ENCODE data around the gene MORN1. TPM values are rescaled to one million over a fixed set of nuclear protein-coding genes. Genes with fewer than 3 reads are reported as not detected.

Gene MORN1
- total RNA-seq, 1 donor from 2014 or later: 4.5 TPM

DNA sequence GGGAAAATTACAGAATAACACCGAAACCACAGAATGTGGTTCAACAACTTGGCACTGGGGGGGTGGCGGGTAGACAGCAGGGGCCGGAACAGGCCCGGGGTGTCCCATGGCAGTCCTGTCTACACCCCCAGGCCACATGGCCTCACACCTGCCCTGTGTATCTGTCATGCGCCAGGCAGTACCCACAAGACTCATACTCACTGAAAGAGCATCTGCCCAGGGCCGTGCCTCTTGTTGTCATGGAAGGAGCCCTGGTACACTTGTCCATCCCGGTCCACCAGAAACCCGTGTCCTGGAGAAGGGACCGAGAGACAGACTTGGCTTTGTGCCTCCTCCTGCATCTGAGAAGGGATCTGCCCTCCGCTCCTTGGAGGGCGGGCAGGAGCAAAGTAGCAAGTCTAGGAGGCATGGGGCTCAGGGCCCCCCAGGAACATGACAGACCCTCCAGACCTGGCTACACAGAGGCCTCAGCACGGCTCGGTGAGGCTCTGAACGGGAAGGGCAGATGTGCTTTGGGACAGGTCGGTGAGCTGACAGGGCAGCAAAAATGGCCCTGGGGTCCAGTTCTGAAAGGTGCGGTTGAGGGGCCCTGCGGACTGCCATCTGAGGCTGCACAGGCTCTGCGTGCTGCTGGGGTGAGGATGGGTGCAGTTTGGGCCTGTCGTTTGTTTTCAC, 5.6 kb downstream of the MORN1 start:
- H3K4me3 ChIP-seq: no peak overlapping the region
- TF ChIP-seq, protein P1, sequence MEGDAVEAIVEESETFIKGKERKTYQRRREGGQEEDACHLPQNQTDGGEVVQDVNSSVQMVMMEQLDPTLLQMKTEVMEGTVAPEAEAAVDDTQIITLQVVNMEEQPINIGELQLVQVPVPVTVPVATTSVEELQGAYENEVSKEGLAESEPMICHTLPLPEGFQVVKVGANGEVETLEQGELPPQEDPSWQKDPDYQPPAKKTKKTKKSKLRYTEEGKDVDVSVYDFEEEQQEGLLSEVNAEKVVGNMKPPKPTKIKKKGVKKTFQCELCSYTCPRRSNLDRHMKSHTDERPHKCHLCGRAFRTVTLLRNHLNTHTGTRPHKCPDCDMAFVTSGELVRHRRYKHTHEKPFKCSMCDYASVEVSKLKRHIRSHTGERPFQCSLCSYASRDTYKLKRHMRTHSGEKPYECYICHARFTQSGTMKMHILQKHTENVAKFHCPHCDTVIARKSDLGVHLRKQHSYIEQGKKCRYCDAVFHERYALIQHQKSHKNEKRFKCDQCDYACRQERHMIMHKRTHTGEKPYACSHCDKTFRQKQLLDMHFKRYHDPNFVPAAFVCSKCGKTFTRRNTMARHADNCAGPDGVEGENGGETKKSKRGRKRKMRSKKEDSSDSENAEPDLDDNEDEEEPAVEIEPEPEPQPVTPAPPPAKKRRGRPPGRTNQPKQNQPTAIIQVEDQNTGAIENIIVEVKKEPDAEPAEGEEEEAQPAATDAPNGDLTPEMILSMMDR (IDR thresholded peaks at IDR 0.05; ENCODE audit: borderline replicate concordance): no peak
- no peak for DNase-seq
- H3K36me3 ChIP-seq: no peaks in the 10 kb centered on the region
- peaks cover 19% of the 10 kb centered on the region for H3K4me1 ChIP-seq
- no peaks in the 10 kb centered on the region for H3K9me3 ChIP-seq (replicated peaks)
- no peaks in the 10 kb centered on the region for H3K27me3 ChIP-seq (ENCODE audit: low read depth)
- H3K27ac ChIP-seq (replicated peaks): no peak overlapping the region
- intact Hi-C loops (cut with micrococcal nuclease): no loop called here

DNA sequence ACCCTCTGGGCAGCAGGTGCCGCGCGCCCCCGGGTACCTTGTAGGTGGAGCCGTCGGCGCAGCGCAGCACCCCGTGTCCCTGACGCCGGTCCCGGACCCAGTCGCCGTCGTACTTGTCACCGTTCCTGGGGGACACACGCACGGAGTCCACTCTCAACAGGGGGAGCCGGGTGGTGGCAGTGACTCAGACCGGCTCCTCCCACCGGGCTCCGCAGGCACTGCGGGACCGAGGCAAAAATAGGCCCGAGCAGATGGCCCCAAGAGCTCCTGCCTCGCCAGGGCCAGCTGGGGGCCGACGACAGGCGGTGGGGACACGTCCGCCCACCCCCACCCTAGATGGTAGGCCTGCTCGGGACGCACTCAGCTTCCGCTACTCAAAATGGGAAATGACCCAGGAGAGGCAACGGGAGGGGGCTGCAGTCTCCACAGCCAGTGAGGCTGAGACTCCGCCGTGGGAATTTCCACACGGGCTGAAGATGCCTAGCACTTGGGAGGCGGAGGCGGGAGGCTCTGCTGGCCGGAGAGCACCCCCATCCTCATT, 6.3 kb downstream of the MORN1 start:
- Histone ChIP-seq H3K27ac (replicated peaks) (no peak overlapping the region), H3K4me1 (peaks cover 13% of the 10 kb centered on the region), H3K27me3 (ENCODE audit: low read depth) (no peaks in the 10 kb centered on the region), H3K36me3 (no peaks in the 10 kb centered on the region), H3K4me3 (no peak overlapping the region), H3K9me3 (replicated peaks) (no peaks in the 10 kb centered on the region)
- TF ChIP-seq, protein P1 (IDR thresholded peaks at IDR 0.05; ENCODE audit: borderline replicate concordance): no peak
- DNase-seq: no peak
- intact Hi-C loops (cut with micrococcal nuclease): loop anchor here (5.0 kb wide), 1 partner anchor 188 kb away; no protein-coding TSS in a partner anchor

DNA sequence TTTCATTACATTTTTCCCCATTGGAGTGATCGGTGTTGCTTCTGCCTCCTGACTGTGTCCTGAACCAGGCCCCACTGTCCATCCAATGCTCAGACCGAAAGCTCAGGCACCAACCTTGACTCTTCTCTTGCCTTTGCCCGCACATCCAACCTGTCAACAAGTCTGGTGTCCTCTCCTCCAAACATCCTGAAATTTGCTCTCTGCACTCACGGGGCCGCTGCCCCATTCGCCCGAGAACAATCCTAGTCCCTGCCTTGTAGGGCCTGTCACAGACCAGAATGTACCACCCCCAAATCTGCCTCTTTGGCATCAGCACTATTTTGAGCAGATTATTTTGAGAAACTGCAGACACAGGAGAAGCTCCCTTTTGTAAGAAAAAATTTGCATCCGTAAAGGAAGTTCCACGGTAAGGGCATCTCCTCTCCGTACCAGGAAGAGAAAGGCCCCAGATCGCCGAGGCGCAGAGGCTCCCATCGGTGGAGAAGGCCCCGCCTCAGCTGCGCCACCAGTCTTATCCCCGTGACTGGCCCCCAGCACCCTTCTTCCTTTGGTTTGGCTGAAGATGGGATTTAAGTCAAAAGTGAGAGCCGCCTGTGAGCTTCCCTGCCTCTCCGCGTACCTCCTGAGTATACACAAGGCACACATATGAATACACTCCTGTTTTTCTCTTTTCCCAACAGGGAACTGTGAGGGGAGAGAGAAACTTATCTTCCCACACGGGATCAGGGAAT, 7.1 kb downstream of the MORN1 start:
- intact Hi-C loops (cut with micrococcal nuclease): loop anchor here (5.0 kb wide), 1 partner anchor 187 kb away; no protein-coding TSS in a partner anchor

DNA sequence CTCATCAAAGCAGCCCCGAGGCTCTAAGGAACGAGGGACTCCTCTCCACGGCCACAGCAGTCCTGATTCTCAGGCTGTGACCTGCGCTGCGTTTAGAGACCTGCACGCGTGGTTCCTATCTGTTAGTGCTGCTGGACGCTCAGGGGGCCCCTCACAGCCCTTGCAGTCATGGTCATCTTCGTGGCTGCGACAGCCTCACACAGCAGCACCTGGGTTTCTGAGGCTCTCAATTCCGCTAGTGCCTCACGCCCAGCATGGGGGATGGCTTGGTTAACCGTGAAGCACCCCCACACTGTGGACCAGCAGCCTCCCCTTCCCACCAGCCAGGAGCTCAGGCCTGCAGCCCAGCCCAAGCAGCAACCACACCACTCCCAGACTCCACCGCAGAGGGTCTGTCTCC, 7.8 kb downstream of the MORN1 start:
- H3K27me3 ChIP-seq (ENCODE audit: low read depth): no peaks in the 10 kb centered on the region
- no peak overlapping the region for H3K27ac ChIP-seq (replicated peaks)
- H3K9me3 ChIP-seq (replicated peaks): no peaks in the 10 kb centered on the region
- TF ChIP-seq, protein P1 (IDR thresholded peaks at IDR 0.05; ENCODE audit: borderline replicate concordance): no peak
- H3K4me1 ChIP-seq: peaks cover 13% of the 10 kb centered on the region
- no peak overlapping the region for H3K4me3 ChIP-seq
- intact Hi-C loops (cut with micrococcal nuclease): loop anchor here (5.0 kb wide), 1 partner anchor 186 kb away; no protein-coding TSS in a partner anchor
- no peaks in the 10 kb centered on the region for H3K36me3 ChIP-seq
- no peak for DNase-seq

More for the DNA sequence above, 7.1 kb downstream of the MORN1 start:
- Histone ChIP-seq H3K9me3 (replicated peaks) (no peaks in the 10 kb centered on the region), H3K27ac (replicated peaks) (no peak overlapping the region), H3K36me3 (no peaks in the 10 kb centered on the region), H3K4me1 (peaks cover 13% of the 10 kb centered on the region), H3K4me3 (no peak overlapping the region), H3K27me3 (ENCODE audit: low read depth) (no peaks in the 10 kb centered on the region)
- no peak for DNase-seq
- TF ChIP-seq, protein P1 (IDR thresholded peaks at IDR 0.05; ENCODE audit: borderline replicate concordance): no peak

DNA sequence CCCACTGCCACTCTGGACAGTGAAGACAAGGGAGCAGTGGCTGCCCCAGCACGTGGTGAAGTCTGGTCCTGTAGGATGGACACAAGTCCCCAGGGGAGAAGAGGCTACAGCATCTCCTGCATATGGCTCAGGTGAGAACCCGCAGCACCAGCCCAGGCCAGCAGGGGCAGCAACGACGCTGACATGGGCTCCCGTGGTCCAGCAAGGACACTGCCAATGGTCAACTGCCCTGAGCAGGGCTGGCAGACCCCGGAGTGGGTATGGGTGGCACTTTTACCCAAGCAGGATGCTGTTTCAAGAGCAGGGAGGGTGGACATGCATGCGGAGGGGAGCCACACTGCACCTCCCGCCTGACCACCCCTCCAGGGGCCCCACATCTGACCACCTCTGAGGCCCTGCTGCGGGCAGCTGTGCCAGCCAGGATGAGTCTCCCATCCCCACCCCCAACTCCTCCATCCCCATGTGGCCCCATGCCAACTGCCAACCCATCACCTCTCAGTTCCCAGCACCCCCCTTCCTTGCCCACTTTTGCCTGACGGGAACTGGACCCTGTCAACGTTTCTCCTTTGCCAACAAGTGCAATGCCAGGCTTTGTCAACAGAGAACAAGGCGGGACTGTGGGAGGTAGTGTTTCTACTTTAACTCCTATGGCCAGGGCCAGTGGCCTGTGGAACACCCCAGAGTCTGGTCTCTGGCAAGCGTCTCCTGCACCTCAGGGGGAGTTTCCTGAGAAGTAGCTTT, 8.6 kb downstream of the MORN1 start:
- no peaks in the 10 kb centered on the region for H3K9me3 ChIP-seq (replicated peaks)
- DNase-seq: no peak
- intact Hi-C loops (cut with micrococcal nuclease): loop anchor here (5.0 kb wide), 1 partner anchor 185 kb away; no protein-coding TSS in a partner anchor
- H3K27me3 ChIP-seq (ENCODE audit: low read depth): no peaks in the 10 kb centered on the region
- H3K4me3 ChIP-seq: no peak overlapping the region
- no peak overlapping the region for H3K27ac ChIP-seq (replicated peaks)
- H3K4me1 ChIP-seq: peaks cover 13% of the 10 kb centered on the region
- TF ChIP-seq, protein P1 (IDR thresholded peaks at IDR 0.05; ENCODE audit: borderline replicate concordance): peak; percentile 55
- H3K36me3 ChIP-seq: no peaks in the 10 kb centered on the region

All from left ventricle myocardium inferior (tissue), 1 donor.